PFSK-1 (cell line): Measurements from ENCODE around the gene XRCC4.

Experiments used
- FOXP2 ChIP-seq: optimal IDR thresholded peaks from 2 replicates; pipeline ENCODE3; 2011; ENCODE audit warnings: borderline replicate concordance, control low read depth, inconsistent platforms; ENCODE audit not compliant: insufficient read depth; ENCODE audit errors: extremely low read length, extremely low read depth
- POLR2AphosphoS5 ChIP-seq: IDR thresholded peaks from 2 replicates; pipeline ENCODE4 v1.6.1; 2012; ENCODE audit warnings: low read depth, mild to moderate bottlenecking, control low read depth, low read length, moderate library complexity
- SIN3A ChIP-seq: IDR thresholded peaks from 2 replicates; pipeline ENCODE4 v1.6.1; 2012; ENCODE audit warnings: mild to moderate bottlenecking, low read length, moderate library complexity, borderline replicate concordance; ENCODE audit not compliant: insufficient read depth
- TAF1 ChIP-seq: IDR thresholded peaks from 2 replicates; pipeline ENCODE4 v1.6.1; 2012; ENCODE audit warnings: low read length, control low read depth, borderline replicate concordance; ENCODE audit not compliant: insufficient read depth
- TF ChIP-seq, protein P1 (sequence below), 2 experiments: IDR thresholded peaks; 2 replicates each; pipeline versions ENCODE4 v1.6.1 to v1.8.0; 2011 to 2012; ENCODE audit warnings: low read depth in 2 of 2, low read length in 2 of 2, control low read depth in 1 of 2, inconsistent platforms in 1 of 2, mild to moderate bottlenecking in 1 of 2, moderate library complexity in 1 of 2; ENCODE audit not compliant: insufficient read depth in 1 of 2

Gene XRCC4

DNA sequence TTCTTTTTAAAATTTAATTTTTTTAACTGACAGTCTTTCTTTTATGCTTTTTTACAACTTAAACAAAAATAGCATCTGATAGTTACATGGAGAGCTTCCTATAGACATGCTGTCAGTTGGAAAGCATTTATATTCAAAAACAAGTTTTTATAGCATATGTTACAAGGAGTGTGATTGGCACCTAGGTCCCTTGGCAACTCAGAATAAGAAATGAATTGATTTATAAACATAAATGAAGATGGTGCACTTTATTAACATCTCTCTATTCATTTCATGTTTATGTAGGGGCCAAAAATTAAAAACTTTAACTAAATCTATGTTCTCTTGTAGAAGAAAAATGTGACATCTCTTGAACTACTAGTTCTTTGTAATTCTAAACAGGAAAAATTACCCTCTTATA is 153.2 kb downstream of the XRCC4 start:
- TF ChIP-seq POLR2AphosphoS5 = no peak
- no peak for TF ChIP-seq FOXP2
- TF ChIP-seq SIN3A = no peak
- TF ChIP-seq, protein P1, sequence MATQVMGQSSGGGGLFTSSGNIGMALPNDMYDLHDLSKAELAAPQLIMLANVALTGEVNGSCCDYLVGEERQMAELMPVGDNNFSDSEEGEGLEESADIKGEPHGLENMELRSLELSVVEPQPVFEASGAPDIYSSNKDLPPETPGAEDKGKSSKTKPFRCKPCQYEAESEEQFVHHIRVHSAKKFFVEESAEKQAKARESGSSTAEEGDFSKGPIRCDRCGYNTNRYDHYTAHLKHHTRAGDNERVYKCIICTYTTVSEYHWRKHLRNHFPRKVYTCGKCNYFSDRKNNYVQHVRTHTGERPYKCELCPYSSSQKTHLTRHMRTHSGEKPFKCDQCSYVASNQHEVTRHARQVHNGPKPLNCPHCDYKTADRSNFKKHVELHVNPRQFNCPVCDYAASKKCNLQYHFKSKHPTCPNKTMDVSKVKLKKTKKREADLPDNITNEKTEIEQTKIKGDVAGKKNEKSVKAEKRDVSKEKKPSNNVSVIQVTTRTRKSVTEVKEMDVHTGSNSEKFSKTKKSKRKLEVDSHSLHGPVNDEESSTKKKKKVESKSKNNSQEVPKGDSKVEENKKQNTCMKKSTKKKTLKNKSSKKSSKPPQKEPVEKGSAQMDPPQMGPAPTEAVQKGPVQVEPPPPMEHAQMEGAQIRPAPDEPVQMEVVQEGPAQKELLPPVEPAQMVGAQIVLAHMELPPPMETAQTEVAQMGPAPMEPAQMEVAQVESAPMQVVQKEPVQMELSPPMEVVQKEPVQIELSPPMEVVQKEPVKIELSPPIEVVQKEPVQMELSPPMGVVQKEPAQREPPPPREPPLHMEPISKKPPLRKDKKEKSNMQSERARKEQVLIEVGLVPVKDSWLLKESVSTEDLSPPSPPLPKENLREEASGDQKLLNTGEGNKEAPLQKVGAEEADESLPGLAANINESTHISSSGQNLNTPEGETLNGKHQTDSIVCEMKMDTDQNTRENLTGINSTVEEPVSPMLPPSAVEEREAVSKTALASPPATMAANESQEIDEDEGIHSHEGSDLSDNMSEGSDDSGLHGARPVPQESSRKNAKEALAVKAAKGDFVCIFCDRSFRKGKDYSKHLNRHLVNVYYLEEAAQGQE (IDR thresholded peaks at IDR 0.05; ENCODE audit: insufficient read depth in 1 of 2, low read depth in 2 of 2, low read length in 2 of 2) = no peak
- no peak for TF ChIP-seq TAF1

DNA sequence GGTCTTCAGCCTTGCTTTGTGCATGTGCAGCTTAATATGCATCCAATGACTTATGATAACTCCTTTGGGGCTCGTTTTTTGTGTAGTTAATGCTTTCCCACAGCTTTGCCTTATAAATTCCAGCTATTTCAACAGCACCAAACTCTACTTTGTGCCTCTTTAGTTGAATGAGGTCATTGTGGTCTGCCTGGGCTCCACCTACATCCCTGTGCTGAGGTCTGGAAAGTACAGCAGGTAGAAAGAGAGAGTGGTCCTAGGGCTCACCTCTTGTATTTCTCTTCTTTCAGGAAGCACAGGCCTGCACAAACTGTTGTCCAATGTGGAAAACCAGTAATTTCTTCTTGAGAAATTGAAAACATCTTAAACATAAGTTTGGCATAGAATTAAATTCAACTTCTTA is 167.2 kb downstream of the XRCC4 start:
- no peak for TF ChIP-seq SIN3A
- TF ChIP-seq, protein P1 (IDR thresholded peaks at IDR 0.05; ENCODE audit: insufficient read depth in 1 of 2, low read depth in 2 of 2, low read length in 2 of 2) = no peak
- TF ChIP-seq POLR2AphosphoS5 = no peak
- no peak for TF ChIP-seq TAF1
- no peak for TF ChIP-seq FOXP2

- TF ChIP-seq POLR2AphosphoS5 = no peak
- no peak for TF ChIP-seq FOXP2
- TF ChIP-seq, protein P1 (IDR thresholded peaks at IDR 0.05; ENCODE audit: insufficient read depth in 1 of 2, low read depth in 2 of 2, low read length in 2 of 2) = no peak
- TF ChIP-seq SIN3A = no peak
- no peak for TF ChIP-seq TAF1
Measured at GRCh38 chr5:83245037-83245436, 167.7 kb downstream of the XRCC4 start.

GRCh38 chr5:83246071-83246470 is 168.7 kb downstream of the XRCC4 start:
- no peak for TF ChIP-seq SIN3A
- no peak for TF ChIP-seq TAF1
- TF ChIP-seq FOXP2 = no peak
- TF ChIP-seq, protein P1 (IDR thresholded peaks at IDR 0.05; ENCODE audit: insufficient read depth in 1 of 2, low read depth in 2 of 2, low read length in 2 of 2) = no peak
- no peak for TF ChIP-seq POLR2AphosphoS5

GRCh38 chr5:83249156-83249555 is 171.8 kb downstream of the XRCC4 start:
- no peak for TF ChIP-seq FOXP2
- TF ChIP-seq, protein P1 (IDR thresholded peaks at IDR 0.05; ENCODE audit: insufficient read depth in 1 of 2, low read depth in 2 of 2, low read length in 2 of 2) = no peak
